ENCODE results near the gene PPIL4.

The PPIL4 gene

GRCh38 chr6:149567945-149568585 is 22.2 kb upstream of the PPIL4 start:
- no peak overlapping the region for H3K4me3 ChIP-seq (ENCODE audit: control insufficient read depth, low read depth, low read length)
- TF ChIP-seq CTCF (conservative IDR thresholded peaks at IDR 0.05; ENCODE audit: control insufficient read depth, insufficient read depth, low read depth, low read length) = no peak
- no peak for DNase-seq (ENCODE audit: low read depth)

DNA sequence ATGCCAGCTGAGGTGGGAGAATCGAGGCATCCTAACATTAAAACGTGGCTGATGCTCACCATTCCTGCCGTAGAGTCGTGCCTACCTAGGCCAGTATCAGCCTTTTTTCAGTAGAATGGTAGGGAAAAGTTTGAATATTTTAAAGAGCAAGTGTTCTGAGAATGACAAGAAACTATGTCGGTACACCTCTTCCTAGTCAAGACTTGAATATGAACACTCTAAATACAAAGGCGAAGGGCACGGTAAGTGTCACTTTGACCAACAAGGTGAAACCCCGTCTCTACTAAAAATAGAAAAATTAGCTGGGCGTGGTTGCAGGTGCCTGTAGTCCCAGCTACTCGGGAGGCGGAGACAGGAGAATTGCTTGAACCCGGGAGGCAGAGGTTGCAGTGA is 21.3 kb upstream of the PPIL4 start:
- peak overlapping the region; percentile 85 for H3K4me3 ChIP-seq (ENCODE audit: control insufficient read depth, low read depth, low read length)
- no peak for TF ChIP-seq CTCF (conservative IDR thresholded peaks at IDR 0.05; ENCODE audit: control insufficient read depth, insufficient read depth, low read depth, low read length)
- DNase-seq (ENCODE audit: low read depth) = no peak

DNA sequence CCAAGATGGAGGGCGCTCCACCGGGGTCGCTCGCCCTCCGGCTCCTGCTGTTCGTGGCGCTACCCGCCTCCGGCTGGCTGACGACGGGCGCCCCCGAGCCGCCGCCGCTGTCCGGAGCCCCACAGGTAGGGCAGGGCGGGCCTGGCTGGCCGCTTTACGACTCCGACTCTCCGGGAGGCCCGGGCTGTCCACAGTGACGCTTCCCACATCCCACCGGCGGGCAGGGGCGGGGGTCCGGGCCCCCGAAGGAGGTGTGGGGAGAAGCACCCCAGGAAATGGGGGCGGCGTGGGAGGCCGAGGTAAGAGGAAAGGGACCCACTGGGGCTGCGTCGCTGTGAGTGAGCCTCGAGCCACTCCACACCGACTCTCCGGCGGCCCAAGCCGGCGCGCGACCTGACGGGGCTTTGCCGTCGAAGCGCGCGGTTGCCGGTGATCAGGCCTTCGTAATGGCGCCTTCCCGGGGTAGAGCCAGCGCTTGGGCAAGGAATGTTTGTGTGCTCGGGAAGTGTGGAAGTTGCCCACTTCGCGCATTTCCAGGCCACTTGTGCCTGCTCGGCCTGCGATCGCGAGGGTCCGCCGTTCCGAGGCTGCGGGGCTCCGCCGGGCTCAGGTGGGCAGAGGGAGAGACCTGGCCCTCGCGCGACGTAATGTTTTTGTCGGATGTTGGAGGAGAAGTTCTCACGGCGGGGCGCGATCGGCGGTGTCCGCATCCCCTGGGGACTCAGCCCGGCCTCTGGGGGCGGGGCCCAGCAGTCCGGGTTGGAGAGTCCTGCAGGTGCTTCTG is 20.8 kb upstream of the PPIL4 start:
- peak overlapping the region; percentile 85 for H3K4me3 ChIP-seq (ENCODE audit: control insufficient read depth, low read depth, low read length)
- TF ChIP-seq CTCF (conservative IDR thresholded peaks at IDR 0.05; ENCODE audit: control insufficient read depth, insufficient read depth, low read depth, low read length) = no peak
- DNase-seq (ENCODE audit: low read depth) = no peak

DNA sequence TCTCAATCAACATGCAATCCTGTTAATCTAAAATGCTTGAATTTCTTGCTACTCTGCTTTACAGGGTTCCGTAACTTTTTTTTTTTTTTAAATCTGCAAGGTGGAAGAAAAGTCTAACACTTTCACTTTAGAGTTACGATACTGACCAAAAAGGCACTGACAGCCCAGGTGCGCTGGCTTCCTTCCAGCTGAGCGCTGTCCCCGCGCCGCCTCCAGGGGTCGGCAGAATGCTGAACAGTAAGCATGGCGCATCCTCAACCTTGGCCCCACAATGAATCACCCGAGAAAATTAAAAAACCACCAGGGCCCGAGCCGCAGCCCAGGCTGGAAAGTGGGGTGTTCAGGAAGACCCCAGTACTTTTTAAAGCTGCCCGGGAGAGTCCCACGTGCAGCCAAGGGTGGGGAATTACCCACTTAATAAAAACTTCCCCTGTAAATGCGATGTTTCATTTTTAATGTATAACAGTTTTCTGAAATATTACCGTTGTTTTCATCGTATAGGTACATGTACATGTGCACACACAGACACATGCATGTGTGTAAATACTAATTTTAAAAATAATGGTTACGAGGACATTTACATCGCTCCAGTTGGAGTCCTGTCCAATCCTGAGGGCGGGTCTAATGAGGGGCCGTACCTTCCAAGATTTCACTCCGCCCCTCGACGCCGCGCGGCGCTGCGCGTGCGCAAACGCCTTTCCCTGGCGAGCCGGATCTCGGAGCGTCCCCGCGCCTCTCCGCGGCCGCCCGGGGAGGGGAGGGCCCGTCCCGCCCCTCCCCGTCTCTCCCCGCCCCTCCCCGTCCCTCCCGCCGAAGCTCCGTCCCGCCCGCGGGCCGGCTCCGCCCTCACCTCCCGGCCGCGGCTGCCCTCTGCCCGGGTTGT is 19.9 kb upstream of the PPIL4 start, which contains the start of gene GINM1:
TSS of gene GINM1 (plus strand) at position 849 of the 883 bp plus-strand sequence. CDS start 40 bp downstream, outside the sequence.
- DNase-seq (ENCODE audit: low read depth) = peak; percentile 92
- H3K4me3 ChIP-seq (ENCODE audit: control insufficient read depth, low read depth, low read length) = peak within 1 kb of the TSS; percentile 85
- peak; percentile 69 for TF ChIP-seq CTCF (conservative IDR thresholded peaks at IDR 0.05; ENCODE audit: control insufficient read depth, insufficient read depth, low read depth, low read length)

DNA sequence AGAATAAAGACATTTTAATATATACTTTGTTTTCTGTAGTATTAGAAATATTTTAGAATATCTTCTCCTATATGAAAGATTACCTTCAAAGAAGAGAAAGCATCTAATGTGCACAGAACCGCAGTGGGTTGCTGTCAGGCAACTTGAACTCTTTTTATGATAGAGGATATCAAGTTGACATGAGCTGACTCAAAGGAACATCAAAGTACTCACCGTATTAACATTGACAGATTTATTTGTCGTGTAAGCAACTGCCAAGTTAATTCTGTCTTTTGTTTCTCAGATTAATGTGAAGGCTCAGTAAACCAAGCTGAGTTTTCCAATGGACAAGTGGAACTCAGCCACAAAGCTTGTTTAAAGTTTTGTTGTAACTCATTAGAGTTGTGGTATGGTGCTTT is 18.1 kb upstream of the PPIL4 start:
- TF ChIP-seq CTCF (conservative IDR thresholded peaks at IDR 0.05; ENCODE audit: control insufficient read depth, insufficient read depth, low read depth, low read length) = no peak
- DNase-seq (ENCODE audit: low read depth) = no peak
- no peak overlapping the region for H3K4me3 ChIP-seq (ENCODE audit: control insufficient read depth, low read depth, low read length)

- TF ChIP-seq CTCF (conservative IDR thresholded peaks at IDR 0.05; ENCODE audit: control insufficient read depth, insufficient read depth, low read depth, low read length) = no peak
- no peak overlapping the region for H3K4me3 ChIP-seq (ENCODE audit: control insufficient read depth, low read depth, low read length)
- peak; percentile 90 for DNase-seq (ENCODE audit: low read depth)
Measured at GRCh38 chr6:149563203-149563927, 17.5 kb upstream of the PPIL4 start.

Measured in fibroblast of mammary gland (primary cell).